HepG2 (cell line): Measurements from ENCODE around the gene PLB1. TPM values are rescaled to one million over a fixed set of nuclear protein-coding genes. Genes with fewer than 3 reads are reported as not detected.
"Not testable (repeated sequence)": the region's sequence is repeated elsewhere in the genome, so short reads cannot be mapped to it uniquely, and the experiment has no call there.

ENCODE experiments used
- ATAC-seq: fragments of 200-7000 bp; cut with Tn5 transposase; 3 replicates; pipeline ENCODE4 v1.9.1; 2020; ENCODE audit warnings: mild to moderate bottlenecking, moderate library complexity
- BruUV-seq: library from RNA; stranded (reverse); fragments of 400-500 nt; replicated peaks from 2 replicates; lab custom pipeline; 2021; lab: Mats Ljungman, UMichigan
- CTCF ChIA-PET: fragments of 300-600 bp; formaldehyde crosslinking; extraction: SDS; loops from one replicate; lab custom pipeline; 2021; ENCODE audit warnings: low total read pairs, inconsistent platforms, low intra/inter-chr PET ratio; lab: Yijun Ruan, JAX
- POLR2A ChIA-PET: fragments of 350-600 bp; sonication (Branson Sonifier 250); formaldehyde crosslinking; loops from one replicate; lab custom pipeline; 2020; ENCODE audit warnings: antibody characterized with exemption, inconsistent platforms; lab: Yijun Ruan, JAX
- DNase-seq: peaks from one replicate; pipeline ENCODE4 v3.0.0-alpha.2; 2015; ENCODE audit warnings: low spot score
- FAIRE-seq: peaks from 3 replicates; lab custom pipeline; 2011; peaks lifted over from hg19 to GRCh38; lab: Jason Lieb, UNC
- H2AFZ ChIP-seq: one replicate; pipeline ENCODE4 v1.6.1; 2011; ENCODE audit warnings: low read length, inconsistent platforms
- H3K27ac ChIP-seq: fragments of 300-600 bp; 3 replicates; pipeline ENCODE4 v1.8.0; 2011; ENCODE audit warnings: mixed run types, mild to moderate bottlenecking, mixed read lengths, low read length, inconsistent platforms; ENCODE audit not compliant: insufficient read depth; ENCODE audit errors: extremely low read length
- H3K27me3 ChIP-seq, 2 experiments: fragments of 200-600 bp in 1 of 2; 2 replicates in 1 of 2; 3 replicates in 1 of 2; pipeline versions ENCODE4 v1.6.0 to v1.8.0; 2011; ENCODE audit warnings: low read length in 2 of 2, mild to moderate bottlenecking in 2 of 2, moderate library complexity in 2 of 2, inconsistent platforms in 1 of 2; ENCODE audit not compliant: insufficient read depth in 2 of 2, control insufficient read depth in 1 of 2
- H3K36me3 ChIP-seq, 2 experiments: fragments of 200-600 bp in 1 of 2; replicated peaks in 1 of 2; 2 replicates in 1 of 2; 3 replicates in 1 of 2; pipeline versions ENCODE4 v1.5.1 to v1.8.0; 2011; ENCODE audit warnings: low read length in 2 of 2, inconsistent platforms in 1 of 2; ENCODE audit not compliant: insufficient read depth in 2 of 2, control insufficient read depth in 1 of 2
- H3K4me1 ChIP-seq: 2 replicates; pipeline ENCODE4 v1.5.1; 2012; ENCODE audit warnings: low read length, inconsistent platforms; ENCODE audit not compliant: insufficient read depth
- H3K4me2 ChIP-seq: 2 replicates; pipeline ENCODE4 v1.6.0; 2011; ENCODE audit warnings: low read depth, low read length, inconsistent platforms
- H3K4me3 ChIP-seq, 3 experiments: fragments of 200-600 bp in 1 of 3; sonication (generic), shearing (Covaris generic) in 1 of 3; replicated peaks in 1 of 3; 2 replicates each; pipeline ENCODE4 v1.5.1; 2011 to 2016; ENCODE audit warnings: low read length in 3 of 3, inconsistent platforms in 2 of 3, low read depth in 2 of 3, mild to moderate bottlenecking in 2 of 3, control low read depth in 1 of 3, mixed read lengths in 1 of 3; ENCODE audit not compliant: insufficient read depth in 1 of 3
- H3K79me2 ChIP-seq: one replicate; pipeline ENCODE4 v1.6.1; 2011; ENCODE audit warnings: low read length, inconsistent platforms; ENCODE audit not compliant: insufficient read depth
- H3K9ac ChIP-seq: 2 replicates; pipeline ENCODE4 v1.6.0; 2011; ENCODE audit warnings: mild to moderate bottlenecking, low read depth, low read length, inconsistent platforms; ENCODE audit not compliant: insufficient read depth
- H3K9me3 ChIP-seq: 2 replicates; pipeline ENCODE4 v1.5.1; 2012; ENCODE audit warnings: mild to moderate bottlenecking, low read length
- H4K20me1 ChIP-seq: 2 replicates; pipeline ENCODE4 v1.6.0; 2011; ENCODE audit warnings: inconsistent platforms, mild to moderate bottlenecking, low read length, moderate library complexity; ENCODE audit not compliant: insufficient read depth
- GZF1 ChIP-seq: sonication (generic); formaldehyde crosslinking; IDR thresholded peaks from 2 replicates; pipeline ENCODE4 v1.5.1; 2020; ENCODE audit warnings: mild to moderate bottlenecking, missing genetic modification reagents
- TAF1 ChIP-seq: sonication (generic); formaldehyde crosslinking; IDR thresholded peaks from 2 replicates; pipeline ENCODE4 v1.4.0; 2020; ENCODE audit warnings: missing genetic modification reagents
- ZBTB10 ChIP-seq: sonication (generic); formaldehyde crosslinking; IDR thresholded peaks from 2 replicates; pipeline ENCODE4 v1.4.0; 2020; ENCODE audit warnings: missing genetic modification reagents, borderline replicate concordance
- ZFP41 ChIP-seq: sonication (generic); formaldehyde crosslinking; IDR thresholded peaks from 2 replicates; pipeline ENCODE4 v1.4.0; 2020; ENCODE audit warnings: mild to moderate bottlenecking, missing genetic modification reagents, borderline replicate concordance
- ZNF354B ChIP-seq: sonication (generic); formaldehyde crosslinking; IDR thresholded peaks from 2 replicates; pipeline ENCODE4 v1.8.0; 2022; ENCODE audit warnings: mild to moderate bottlenecking, missing genetic modification reagents
- WGBS: methylation state at CpG from one replicate; pipeline ENCODE4 v1.1.6; 2017; ENCODE audit warnings: low lambda C conversion rate; 5-methylcytosine and 5-hydroxymethylcytosine counted together
- in situ Hi-C: cut with HindIII; loops from 2 replicates; pipeline ENCODE4 v1.10.0; 2017; ENCODE audit warnings: low pct_unique_long_range_greater_than_20kb; ENCODE audit not compliant: extremely low pct_ligation_motif_present
- intact Hi-C: fragments of 100-400 bp; cut with micrococcal nuclease; formaldehyde crosslinking; loops from one replicate; pipeline ENCODE4 v1.10.0; 2022; ENCODE audit not compliant: unreplicated experiment
- polyA plus RNA-seq, 8 experiments: library from polyadenylated mRNA; depleted of rRNA in 3 of 8; stranded (reverse) in 7 of 8; unstranded in 1 of 8; fragments of >200 nt; fragmentation: Illumina TruSeq in 4 of 8; extraction: Trizol in 4 of 8; gene quantifications; 2 replicates each; pipeline versions ENCODE4 v1.2.1 to v1.2.3, GENCODE V29; 2011 to 2016; ENCODE audit warnings: low read depth in 4 of 8, missing spikeins in 1 of 8, mixed read lengths in 1 of 8; ENCODE audit not compliant: insufficient read depth in 1 of 8
- total RNA-seq, 5 experiments: library from RNA; depleted of rRNA; stranded (reverse); fragments of >200 nt; fragmentation: Illumina TruSeq; extraction: Trizol; gene quantifications; 2 replicates each; pipeline ENCODE4 v1.2.3, GENCODE V29; 2016; ENCODE audit warnings: low read depth in 1 of 5
- TF ChIP-seq, protein P1 (sequence below): sonication (generic); formaldehyde crosslinking; IDR thresholded peaks from 2 replicates; pipeline ENCODE4 v1.5.0; 2020; ENCODE audit warnings: missing genetic modification reagents
- TF ChIP-seq, protein P2 (sequence below): sonication (generic); formaldehyde crosslinking; conservative IDR thresholded peaks from 2 replicates; pipeline ENCODE4 v1.8.0; 2022; ENCODE audit warnings: low read depth, missing genetic modification reagents

PLB1 gene
- total and polyA plus RNA-seq, 2 of the 13 experiments (the other 11 are each of a cell fraction or from before 2014, with no cell fraction given): 0.20 to 1.8 TPM

GRCh38 chr2:28547906-28548600, 52.2 kb downstream of the PLB1 start (continued):
- TF ChIP-seq, protein P1, sequence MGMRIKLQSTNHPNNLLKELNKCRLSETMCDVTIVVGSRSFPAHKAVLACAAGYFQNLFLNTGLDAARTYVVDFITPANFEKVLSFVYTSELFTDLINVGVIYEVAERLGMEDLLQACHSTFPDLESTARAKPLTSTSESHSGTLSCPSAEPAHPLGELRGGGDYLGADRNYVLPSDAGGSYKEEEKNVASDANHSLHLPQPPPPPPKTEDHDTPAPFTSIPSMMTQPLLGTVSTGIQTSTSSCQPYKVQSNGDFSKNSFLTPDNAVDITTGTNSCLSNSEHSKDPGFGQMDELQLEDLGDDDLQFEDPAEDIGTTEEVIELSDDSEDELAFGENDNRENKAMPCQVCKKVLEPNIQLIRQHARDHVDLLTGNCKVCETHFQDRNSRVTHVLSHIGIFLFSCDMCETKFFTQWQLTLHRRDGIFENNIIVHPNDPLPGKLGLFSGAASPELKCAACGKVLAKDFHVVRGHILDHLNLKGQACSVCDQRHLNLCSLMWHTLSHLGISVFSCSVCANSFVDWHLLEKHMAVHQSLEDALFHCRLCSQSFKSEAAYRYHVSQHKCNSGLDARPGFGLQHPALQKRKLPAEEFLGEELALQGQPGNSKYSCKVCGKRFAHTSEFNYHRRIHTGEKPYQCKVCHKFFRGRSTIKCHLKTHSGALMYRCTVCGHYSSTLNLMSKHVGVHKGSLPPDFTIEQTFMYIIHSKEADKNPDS (CRISPR knock-in tag): no peak
- TF ChIP-seq TAF1 (CRISPR knock-in tag) (no peak), ZNF354B (no peak), ZFP41 (CRISPR knock-in tag) (no peak), ZBTB10 (CRISPR knock-in tag) (no peak), GZF1 (CRISPR knock-in tag) (no peak)
- TF ChIP-seq, protein P2, sequence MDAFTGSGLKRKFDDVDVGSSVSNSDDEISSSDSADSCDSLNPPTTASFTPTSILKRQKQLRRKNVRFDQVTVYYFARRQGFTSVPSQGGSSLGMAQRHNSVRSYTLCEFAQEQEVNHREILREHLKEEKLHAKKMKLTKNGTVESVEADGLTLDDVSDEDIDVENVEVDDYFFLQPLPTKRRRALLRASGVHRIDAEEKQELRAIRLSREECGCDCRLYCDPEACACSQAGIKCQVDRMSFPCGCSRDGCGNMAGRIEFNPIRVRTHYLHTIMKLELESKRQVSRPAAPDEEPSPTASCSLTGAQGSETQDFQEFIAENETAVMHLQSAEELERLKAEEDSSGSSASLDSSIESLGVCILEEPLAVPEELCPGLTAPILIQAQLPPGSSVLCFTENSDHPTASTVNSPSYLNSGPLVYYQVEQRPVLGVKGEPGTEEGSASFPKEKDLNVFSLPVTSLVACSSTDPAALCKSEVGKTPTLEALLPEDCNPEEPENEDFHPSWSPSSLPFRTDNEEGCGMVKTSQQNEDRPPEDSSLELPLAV (CRISPR knock-in tag): no peak

DNA sequence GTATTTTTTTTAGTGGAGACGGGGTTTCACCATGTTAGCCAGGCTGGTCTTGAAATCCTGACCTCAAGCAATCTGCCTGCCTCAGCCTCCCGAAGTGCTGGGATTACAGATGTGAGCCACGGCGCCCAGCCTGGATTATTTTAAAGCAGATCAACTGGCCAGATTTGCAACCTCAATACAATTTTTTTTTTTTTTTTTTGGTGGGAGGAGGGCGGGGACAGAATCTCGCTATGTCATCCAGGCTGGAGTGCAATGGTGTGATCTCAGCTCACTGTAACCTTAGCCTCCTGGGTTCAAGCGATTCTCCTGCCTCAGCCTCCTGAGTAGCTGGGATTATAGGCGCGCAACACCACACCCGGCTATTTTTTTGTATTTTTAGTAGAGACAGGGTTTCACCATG, 54.5 kb downstream of the PLB1 start:
- Histone ChIP-seq H3K4me1 (peaks cover 13% of the 10 kb centered on the region), H3K27me3 (peaks cover 0 to 13% of the 10 kb centered on the region in 2 experiments; a peak in 2 of 5 replicates)
- H3K4me2 ChIP-seq, H3K9ac ChIP-seq, in situ Hi-C loops, H3K36me3 ChIP-seq, DNase-seq, H3K9me3 ChIP-seq, FAIRE-seq, H3K79me2 ChIP-seq, H2AFZ ChIP-seq, CTCF ChIA-PET, POLR2A ChIA-PET, H3K4me3 ChIP-seq, BruUV-seq, ATAC-seq, intact Hi-C loops, H3K27ac ChIP-seq, H4K20me1 ChIP-seq: not testable (repeated sequence)
- 56% methylated on average over 10 of the region's 10 CpGs for WGBS
